Measurements from ENCODE around the gene MINDY4.

GRCh38 chr7:30728591-30729100, 42.6 kb upstream of the MINDY4 start:
- TF ChIP-seq POLR2A (IDR thresholded peaks at IDR 0.05; ENCODE audit: low read depth) (no peak), POLR2AphosphoS5 (IDR thresholded peaks at IDR 0.05) (no peak)
- TF ChIP-seq, protein P1, sequence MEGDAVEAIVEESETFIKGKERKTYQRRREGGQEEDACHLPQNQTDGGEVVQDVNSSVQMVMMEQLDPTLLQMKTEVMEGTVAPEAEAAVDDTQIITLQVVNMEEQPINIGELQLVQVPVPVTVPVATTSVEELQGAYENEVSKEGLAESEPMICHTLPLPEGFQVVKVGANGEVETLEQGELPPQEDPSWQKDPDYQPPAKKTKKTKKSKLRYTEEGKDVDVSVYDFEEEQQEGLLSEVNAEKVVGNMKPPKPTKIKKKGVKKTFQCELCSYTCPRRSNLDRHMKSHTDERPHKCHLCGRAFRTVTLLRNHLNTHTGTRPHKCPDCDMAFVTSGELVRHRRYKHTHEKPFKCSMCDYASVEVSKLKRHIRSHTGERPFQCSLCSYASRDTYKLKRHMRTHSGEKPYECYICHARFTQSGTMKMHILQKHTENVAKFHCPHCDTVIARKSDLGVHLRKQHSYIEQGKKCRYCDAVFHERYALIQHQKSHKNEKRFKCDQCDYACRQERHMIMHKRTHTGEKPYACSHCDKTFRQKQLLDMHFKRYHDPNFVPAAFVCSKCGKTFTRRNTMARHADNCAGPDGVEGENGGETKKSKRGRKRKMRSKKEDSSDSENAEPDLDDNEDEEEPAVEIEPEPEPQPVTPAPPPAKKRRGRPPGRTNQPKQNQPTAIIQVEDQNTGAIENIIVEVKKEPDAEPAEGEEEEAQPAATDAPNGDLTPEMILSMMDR (IDR thresholded peaks at IDR 0.05): no peak
